ENCODE measurements around the gene FEV.

FEV gene

DNA sequence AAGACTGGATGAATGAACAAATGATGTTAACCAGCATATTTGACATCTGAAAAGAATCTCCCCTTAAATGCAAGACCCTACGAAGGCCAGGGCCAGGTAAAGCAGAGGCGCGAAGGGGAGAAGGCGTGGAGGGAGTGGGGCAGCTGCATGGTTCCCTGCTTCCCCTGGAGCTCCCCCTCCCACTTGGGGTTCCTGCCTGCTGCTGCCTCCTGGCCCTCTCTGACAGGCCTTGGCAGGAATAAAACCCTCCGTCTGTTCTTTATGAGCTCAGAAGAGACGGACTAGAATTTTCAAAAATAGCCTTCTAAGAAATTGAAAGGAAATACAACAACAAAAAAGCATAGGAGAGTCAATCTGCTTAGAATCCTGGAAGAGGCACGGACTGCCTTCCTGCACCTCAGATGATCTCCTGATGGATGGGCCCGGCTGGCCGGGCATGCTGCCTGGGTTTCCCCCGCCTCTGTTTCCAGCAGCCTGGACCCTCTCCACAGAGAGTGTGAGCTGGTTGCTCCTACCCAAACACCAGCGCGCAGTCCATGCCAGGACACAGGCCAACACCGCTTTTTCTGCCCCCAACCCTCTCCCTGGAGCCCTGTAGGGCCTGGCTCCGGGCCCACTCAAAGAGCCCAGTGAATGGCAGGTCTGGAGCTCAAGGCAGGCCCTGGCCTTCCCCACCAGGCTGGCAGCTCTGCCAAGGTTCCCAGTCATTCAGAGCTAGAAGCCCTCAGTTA, 32.4 kb upstream of the FEV start:
- no peak for DNase-seq (ENCODE audit: low read depth)

DNA sequence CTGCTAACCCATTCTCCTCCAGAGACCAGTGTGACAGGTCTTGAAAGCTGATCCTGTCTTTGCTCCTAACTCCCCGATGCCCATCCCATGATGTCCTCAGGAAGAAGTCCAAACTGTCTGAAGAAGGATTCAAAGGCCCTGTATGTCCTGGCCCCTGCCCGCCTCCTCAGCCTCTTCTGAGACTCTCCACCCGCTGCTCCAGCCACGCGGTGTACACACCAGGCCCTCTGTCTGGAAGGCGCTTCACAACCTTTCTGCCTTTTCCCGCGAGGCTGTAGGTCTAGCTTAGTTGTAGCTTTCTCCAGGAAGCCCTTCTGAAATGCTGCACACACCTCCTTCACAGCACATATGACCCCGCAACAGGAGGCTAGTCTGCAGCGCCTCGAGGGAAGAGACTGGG, 31.7 kb upstream of the FEV start:
- DNase-seq (ENCODE audit: low read depth) = no peak

DNA sequence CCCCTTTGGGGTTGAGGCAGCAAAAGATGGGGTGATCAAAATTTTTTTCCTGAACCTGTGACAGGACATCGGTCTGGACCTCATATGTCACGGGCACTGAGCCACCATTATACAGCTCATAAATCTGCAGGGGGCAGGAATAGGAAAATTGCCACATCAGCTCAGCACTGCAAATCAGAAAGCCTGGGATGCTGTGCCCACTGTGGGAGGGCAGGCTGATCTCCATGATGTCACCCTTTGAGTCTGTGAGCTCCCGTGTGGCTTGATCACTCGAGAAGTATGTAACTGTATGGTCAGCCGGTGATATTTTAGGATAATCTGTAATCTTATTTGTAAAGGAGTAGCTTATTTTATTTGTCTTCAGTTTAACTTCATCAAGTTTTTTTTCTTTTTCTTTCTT, 25.9 kb upstream of the FEV start:
- no peak for DNase-seq (ENCODE audit: low read depth)

DNA sequence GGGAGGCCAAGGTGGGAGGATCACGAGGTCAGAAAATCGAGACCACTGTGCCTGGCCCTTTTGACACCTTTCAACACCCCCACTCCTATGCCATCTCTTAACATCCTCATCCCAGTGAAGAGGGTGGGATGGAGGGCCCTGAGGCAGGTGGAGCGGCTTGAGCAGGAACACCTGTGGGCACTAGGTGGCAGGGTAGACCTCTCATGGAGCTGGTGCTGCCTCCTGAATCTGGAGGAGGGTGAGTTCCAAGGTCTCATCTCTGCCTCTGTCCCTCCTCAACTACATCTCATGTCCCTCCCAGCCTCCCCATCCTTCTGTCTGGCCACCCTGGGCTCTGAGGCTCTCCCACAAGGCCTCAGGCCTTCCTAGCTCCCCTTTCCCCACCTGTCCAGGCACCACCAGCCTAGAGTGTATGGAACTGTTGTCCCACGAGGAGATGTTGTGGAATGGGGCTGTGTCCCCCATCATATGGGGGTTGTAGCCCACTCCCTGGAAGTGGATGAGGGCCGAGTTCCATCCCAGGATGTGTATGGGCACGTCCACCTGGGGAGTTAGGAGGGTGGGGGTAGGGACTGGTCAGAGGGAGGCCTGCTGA, 25.3 kb upstream of the FEV start:
- DNase-seq (ENCODE audit: low read depth) = no peak

DNA sequence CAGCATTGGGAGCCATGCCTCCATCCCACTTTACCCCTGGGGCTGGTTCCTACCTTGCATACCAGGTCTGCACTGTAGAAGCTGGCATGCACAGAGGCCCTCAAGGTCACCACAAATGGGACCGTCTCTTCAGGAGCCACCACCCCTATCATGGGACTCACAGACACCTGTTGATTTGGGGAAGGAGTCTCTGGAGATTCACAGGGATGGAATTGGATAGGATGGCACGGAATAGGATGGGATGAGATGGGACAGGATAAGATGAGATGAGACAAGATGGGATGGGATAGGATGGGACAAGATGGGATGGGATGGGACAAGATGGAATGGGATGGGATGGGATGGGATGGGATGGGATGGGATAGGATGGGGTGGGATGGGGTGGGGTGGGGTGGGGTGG, 24.3 kb upstream of the FEV start:
- no peak for DNase-seq (ENCODE audit: low read depth)

DNA sequence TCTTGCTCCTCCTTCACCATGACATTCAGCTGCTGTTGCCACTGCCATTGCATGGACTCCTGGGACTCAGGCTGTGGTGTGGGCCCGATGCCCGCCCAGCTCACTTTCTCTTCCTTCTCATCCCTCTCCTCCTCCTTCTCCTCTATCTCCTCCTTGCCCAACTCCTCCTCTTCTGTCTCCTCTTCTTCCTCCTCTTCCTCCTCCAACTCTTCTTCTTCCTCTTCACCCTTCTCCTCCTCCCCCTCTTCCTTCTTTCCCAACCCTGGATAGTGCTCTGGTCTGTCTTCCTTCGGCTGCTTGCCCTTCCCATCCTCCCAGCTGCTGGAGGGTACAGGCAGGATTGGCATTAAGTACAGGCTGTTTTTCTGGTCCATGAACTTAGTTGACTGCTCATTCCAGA, 19.0 kb upstream of the FEV start:
- no peak for DNase-seq (ENCODE audit: low read depth)

DNA sequence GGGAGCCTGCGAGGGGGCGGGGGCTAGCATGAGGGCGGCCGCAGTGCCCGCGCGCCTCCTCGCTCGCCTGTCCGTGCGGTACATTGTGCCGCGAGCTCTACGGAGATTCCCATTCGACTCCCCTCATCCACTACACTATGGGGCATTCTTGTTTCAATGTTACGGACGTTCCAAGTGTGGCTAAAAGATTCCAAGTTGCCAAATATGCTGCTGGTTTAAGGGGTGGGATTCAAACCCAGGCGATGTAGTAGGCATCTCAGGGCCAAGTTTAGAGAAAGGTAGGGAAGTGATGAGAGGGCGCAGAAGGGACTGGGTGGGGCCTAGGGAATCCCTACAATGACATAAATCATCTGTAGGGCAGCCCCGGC, 18.3 kb upstream of the FEV start:
- DNase-seq (ENCODE audit: low read depth) = no peak

DNA sequence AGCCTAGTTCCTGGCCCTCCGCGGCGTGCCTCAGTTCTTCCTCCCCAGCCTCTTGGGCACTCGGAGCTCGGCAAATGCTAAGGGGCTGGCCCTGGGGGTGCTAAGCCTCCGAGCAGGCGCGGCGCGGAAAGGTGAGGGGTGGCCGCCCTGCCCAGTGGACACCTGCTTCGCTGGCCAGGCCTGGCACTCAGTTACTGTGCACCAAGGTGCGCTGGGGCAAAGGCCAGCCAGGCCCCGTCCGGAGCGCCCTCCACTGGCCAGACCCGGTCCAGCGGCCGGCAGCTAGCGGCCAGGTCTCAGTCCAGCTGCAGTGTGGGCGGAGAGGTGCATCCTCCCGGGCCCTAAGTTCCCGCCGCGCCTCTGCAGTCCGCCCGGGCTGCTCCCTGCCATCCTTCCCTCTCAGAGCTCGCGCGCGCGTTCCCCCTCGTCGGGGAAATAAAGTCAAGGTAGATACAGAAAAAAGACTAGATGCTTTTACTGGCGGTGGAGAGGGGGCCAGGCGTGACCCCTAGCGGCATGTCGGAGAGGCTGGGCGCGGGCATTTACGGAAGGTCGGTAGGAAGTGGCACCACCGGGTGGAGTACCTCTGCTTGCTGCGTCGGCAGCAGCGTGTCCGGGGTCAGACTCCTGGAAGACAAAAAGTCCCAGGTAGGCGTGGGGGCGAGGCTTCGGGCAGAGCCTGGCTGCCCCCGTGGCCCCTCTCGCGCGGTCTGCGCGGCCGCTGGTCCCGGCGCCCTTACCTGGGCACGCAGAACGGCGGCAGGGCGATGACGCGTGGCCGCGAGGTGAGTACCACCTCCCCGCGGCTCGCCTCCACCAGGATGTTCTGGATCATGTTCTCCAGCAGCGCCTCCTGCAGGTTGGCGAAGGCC, 17.6 kb upstream of the FEV start:
- DNase-seq (ENCODE audit: low read depth) = no peak

DNA sequence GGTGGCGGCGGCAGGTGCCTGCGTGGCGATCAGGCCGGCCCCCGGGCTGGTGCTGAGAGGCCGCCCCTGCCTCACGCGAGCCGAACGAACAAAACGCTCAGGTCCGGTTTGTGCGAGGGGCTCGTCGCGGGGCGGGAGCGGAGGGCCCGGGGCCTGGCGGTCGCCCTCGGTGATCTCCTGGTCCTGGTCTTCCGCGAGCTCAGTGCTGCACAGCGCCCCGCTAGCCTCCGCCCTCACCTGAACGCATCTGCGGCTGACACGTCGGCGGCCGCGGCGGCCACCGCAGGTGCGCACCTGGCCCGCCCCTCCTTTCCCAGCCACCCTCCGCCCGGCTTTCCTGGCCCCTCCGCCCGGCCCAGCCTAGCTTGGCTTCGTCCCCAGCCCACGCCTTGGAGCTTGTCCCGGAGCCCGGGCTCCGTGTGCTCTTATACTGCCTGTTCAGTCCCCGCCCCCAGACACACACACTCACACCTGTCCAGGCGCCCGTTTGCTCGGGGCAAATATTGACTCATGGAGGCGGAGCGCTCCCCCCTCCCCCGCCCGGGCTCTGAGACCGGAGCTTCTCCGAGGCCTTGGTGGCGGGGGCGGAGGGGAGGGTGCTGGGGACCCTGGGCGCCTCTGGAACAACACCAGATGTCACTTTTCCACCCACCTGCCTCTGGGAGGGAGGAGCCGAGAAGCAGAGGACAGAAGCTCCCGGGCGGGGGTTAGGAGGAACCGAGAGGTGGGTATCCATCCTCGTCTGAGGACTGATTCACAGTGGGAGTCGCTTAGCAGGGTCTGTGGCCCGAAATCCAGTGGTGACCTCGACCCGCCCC, 16.8 kb upstream of the FEV start:
- no peak for DNase-seq (ENCODE audit: low read depth)

DNA sequence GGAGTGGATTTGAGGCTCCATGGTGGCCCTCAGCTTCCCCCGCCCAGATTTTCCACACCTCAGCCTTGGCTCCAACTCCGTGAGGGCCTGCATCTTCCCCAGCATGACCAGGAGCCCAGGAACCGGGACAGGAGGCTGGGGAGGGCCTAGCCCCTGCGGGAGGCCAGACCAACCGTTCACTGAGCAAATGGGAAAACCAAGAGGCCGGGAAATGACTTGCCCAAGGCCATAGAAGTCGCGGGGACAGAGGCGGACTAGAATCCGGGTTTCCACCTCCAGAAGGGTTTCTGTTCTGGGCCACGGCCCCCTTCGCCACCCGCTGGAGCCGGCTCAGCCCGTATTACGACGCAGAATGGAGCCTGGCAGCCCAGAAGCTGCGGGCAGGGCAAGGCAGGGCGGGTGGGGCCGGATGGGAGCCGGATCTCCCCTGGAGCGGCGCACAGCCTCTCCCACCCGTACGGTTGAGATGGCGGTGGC, 16.2 kb upstream of the FEV start:
- DNase-seq (ENCODE audit: low read depth) = no peak

DNA sequence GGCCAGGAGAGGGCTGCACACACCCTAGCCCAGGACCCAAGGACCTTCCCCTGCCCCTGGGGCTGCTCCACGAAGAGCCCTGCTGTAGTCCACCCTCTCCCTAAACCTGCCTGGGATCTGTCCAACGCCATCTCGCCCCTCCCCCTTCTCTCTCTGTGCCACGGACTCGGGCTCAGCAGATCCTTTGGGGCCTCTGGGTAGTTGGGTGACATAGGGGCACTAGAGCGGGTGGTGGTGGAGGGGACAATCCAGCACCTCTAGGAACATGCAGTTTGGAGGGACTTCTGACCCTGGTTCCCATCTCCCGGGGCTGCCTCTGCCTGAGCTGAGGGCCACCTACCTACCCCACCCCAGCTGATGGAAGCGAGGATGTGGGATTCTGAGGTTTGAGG, 15.6 kb upstream of the FEV start:
- no peak for DNase-seq (ENCODE audit: low read depth)

DNA sequence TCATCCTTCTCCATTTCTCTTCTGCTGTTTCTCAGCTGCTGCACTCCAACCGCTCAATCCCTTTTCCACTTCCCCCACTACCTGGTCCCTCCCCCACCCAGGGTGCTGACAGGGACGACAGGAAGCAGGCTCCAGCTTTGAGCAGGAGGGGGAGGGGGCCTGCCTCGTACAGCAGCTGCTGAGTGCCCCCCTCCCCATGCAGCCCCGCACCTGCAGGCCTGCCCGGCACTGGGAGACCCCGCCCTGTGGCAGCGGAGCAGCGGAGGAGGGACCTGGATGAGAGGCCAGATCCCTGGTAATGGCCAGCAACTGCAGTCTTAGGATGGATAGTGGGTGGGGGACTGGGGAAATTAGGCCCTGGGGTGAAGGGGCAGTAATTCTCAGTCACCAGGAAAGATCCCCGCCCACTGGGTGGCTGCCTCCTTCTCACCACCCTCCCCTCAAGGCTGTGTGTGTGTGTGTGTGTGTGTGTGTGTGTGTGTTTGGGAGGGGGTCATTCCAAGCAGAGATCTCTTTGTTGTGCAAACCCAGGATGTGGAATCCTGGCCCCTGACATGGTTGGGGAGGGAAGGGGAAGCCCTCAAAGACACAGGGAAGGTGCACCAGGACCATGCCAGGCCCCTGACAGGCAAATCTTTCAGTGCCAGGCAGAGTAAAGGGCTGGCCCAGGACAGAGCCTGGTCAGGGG, 15.0 kb upstream of the FEV start:
- no peak for DNase-seq (ENCODE audit: low read depth)

DNA sequence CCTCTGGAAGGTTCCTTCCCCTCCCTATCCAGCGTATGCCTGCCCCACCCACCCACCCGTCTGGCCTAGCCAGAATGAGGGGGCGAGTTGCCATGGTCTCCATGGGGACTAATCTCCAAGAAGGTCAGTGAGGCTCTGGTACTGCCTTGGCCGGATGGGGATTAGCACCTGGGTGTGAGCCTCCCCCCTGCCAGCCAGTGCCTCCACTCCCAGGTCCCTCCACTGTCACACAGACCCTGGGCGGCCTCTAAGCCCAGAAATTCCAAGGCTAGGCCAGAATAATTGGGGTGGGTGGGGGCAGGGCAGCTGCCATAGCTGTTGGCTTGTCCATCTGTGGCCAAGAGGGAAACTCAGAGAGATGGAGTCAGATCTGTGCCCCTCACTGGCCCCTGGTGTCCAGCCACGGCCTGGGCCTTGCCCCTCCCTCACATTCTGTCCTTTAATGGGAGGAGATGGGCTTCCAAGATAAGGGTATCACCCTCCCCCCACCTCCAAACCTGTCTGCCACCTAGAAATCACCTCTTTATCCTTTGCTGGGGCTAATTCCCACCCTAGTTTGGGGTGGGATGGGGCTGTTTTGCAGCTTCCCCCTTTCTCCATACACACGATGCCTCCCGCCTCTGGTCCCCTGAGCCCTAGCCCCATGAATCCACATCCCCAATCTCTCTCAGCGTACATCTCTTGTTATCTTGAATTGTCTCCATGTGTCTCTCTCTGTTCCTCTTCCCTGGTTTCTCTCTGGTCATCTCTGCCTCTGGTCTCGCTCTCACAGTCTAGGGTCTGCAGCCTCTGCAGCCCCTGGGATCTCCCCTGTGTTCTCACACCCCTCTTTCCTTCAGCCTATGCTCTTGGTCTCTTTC, 14.3 kb upstream of the FEV start:
- DNase-seq (ENCODE audit: low read depth) = no peak

DNA sequence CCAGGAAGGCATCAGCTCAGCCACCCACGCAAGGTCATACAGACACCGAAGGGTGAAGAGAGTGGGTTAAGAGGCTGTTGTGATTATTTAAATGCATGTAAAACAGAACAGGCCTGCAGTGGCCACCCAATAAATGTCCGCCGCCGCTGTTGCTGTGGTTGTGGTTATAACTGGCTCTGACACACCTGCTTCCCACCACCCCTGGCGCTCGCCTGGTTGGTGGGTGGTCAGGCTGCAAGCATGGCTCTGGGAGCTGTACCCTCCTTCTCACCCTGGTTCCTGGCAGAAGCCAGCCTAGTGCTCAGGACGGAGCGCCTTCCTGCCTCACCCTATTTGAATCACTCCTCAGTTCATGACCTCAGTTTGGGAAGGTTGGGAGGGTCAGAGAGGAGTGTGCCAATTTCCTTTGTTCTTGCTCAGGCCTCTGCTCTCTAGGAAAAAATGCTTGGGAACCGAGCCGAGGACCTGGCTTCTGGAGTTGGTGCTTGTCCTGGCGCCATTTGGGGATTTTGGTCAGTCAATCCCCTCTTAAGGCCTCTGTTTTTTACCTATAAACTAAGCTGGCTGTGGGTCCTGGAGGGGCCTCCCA, 13.5 kb upstream of the FEV start:
- no peak for DNase-seq (ENCODE audit: low read depth)

DNA sequence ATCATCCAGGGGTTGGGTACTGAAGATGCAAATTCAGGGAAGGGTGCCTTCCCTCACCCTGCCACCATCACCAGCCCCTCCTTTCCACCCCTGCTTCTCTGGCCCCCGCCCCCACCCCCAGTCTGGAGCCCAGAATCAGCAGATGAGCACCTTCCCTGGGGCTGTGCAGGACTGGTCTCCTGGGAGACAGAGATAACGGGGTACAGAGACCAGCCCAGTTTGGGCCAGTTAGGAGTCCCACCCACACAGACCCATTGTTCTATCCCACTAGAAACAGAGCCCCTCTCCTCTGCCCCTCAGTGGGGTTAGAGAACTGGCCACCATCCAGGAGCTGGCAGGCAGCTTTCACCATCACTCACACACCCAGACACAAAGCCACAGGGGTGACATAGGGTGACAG, 12.7 kb upstream of the FEV start:
- no peak for DNase-seq (ENCODE audit: low read depth)

DNA sequence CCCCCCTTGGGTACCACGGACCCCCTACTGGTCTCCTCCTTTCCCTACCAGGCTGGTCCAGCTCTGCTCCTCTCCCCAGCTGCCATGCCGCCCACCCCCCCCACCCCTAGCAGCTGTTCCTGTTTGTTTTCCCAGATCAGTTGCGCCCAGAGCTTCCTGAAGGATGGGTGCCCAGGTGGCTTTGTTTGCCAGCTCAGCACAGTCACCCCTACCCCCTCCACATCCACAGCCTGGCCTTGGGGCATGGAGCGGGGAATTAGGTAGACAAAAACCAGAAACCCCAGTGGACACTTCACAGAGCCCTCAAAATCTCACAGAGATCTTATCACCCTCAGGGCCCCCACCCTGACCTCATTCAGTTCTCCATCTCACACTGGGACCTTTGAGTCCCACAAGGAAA, 12.0 kb upstream of the FEV start:
- no peak for DNase-seq (ENCODE audit: low read depth)

DNA sequence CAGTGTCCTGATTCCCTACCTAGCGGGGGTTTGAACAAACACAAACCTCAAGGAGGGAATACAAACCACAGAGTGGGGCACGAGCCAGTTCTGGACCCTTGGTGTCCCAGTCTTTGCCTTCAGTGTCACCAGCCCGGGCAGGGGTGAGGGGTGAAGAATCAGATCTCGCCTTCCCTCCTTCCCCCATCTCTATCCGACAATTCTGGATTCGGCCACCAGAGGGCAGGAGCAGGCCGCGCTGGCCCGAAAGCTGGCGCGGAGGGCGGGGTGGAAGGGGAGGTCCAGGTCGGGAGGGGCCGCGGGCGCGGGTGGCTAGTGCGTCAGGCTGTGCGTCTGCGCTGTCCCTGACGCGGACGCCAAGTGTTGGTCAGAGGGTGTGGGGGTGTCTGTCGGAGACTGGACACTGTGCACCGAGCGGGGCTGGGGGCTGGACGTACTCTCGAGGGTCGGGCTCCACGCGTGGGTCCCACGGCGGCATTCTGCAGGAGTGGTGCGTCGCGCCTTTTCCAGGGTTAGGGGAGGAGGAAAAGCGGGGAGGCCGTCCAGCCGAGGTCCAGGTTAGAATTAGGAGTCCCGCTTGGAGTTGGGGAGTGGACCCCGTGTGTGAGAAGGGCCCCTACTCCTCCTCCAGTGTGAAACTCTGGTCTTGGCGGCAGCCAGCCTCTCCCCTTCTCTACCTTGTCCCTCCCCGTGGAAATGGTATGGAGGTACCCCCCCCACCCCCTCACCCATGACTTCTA, 11.2 kb upstream of the FEV start:
- peak; percentile 54 for DNase-seq (ENCODE audit: low read depth)

DNA sequence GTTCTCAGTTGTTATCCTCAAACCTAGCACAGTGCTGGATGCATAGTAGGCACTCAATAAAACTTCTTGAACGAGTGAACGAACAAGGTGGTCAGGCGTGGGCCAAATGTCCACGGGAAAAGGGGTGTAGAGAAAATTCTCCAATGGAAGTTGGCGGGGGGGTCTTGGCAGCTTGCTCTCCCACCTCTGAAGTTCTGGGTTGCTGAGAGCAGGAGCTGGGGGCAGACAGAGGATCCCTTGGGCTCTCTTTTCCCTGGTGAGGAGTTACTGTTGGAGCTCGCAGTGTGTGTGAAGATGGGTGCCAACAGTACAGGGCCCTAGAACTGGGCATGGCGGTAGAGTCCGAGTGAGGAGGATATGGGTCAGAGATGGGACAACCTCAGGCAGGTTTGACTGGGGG, 10.6 kb upstream of the FEV start:
- no peak for DNase-seq (ENCODE audit: low read depth)
